HG02763 (cell line): ENCODE measurements around the gene TCEAL6.
"Not testable (repeated sequence)": the region's sequence is repeated elsewhere in the genome, so short reads cannot be mapped to it uniquely, and the experiment has no call there.

Source experiments
- ATAC-seq: cut with Tn5 transposase; IDR thresholded peaks from one replicate; pipeline ENCODE4 v1.9.1; 2021; ENCODE audit warnings: mild to moderate bottlenecking, moderate library complexity; ENCODE audit not compliant: unreplicated experiment

Gene TCEAL6

GRCh38 chrX:102142274-102142673, at the start of gene TCEAL6:
Gene TCEAL6, minus strand, starts transcription at chrX:102142481.
- ATAC-seq: not testable (repeated sequence)

DNA sequence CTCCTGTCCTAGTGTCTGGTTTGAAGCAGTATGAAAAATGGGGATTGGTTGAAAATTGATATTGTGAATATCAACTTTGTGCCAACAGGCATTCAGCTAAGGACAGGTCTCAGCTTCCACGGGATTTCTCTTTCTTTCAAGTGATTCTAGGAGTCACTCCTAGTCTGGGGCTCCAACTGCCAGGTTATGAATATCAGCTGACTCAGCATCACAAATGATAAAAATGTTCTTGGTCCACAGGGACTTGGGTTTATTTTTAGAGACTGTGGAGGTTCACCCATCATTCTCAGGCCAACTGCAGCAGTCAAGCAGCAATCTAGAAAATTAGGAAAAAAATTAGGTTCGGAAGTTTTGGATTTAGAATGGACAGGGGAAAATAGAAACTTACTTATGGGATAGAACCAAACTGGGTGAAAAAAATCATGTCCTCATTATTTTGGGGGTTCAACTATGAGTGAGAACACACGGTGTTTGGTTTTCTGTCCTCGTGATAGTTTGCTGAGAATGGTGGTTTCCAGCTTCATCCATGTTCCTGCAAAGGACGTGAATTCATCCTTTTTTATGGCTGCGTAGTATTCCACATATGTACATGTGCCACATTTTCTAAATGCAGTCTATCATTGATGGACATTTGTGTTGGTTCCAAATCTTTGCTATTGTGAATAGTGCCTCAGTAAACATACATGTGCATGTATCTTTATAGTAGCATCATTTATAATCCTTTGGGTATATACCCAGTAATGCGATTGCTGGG, 43.9 kb upstream of the TCEAL6 start:
- no peak for ATAC-seq

DNA sequence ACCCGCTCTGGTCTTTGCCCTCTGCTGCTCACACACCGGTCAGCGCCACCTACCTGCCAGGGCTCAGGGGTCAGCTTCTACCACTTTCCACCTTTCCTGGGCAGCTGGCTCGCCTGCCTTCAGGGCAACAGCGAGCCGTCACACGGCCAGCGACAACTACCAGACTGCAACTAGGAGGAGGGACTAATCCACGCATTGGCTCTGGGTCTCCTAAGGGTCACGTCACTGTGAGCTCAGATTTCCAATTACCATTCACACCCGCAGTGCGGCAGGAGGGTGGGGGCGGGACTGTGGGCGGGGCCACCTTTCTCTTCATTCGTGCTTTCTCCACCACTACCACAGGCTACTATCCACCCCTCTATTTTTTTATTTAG, 13.5 kb upstream of the TCEAL6 start, which contains the start of gene BEX5:
BEX5 (minus strand) TSS at position 172 of the 374 bp plus-strand sequence. CDS start 1,712 bp downstream, outside the sequence.
- ATAC-seq: peak; percentile 95

DNA sequence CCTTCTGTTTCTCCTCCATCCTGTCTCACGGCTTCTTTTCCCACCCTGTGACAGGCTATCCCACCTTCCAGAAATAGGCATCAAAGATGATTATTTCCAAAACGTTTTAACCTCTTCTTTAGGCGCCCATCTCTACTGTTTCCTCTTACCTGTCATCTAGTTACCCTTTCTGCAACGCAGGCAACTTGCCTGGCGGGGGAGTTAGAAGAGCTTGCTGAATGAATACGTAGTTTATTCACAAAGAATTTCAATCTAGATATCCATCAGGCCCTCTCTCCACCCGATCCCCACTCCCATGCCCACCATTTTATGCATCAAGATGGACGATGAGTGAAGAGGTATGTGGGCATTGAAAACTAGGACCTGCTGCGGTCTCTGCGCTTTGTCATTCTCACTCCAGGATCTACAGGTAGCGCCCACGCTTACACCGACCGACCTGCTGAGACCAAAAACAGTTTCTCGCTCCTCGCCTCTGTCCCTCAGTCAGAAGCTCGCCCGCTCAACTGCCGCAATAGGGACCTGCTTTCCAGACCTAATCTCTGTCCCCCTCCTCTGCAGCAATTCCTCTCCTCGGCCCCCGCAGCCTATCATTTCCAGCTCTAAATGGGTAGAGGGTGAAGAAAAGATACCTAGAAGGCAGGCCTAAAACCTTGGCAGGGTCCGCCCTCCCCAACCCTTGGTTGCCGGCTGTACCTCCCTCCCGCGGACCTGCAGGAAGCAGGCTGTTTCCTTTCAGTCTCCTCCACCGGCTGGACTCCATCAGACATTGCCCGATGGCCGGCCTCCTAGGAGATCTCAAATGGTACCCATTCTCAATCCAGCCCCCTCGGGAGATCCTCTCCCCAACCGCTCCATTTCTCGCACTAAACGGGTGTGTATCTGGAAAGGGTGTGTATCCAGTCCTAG, 12.9 kb upstream of the TCEAL6 start:
- peak; percentile 37 for ATAC-seq

DNA sequence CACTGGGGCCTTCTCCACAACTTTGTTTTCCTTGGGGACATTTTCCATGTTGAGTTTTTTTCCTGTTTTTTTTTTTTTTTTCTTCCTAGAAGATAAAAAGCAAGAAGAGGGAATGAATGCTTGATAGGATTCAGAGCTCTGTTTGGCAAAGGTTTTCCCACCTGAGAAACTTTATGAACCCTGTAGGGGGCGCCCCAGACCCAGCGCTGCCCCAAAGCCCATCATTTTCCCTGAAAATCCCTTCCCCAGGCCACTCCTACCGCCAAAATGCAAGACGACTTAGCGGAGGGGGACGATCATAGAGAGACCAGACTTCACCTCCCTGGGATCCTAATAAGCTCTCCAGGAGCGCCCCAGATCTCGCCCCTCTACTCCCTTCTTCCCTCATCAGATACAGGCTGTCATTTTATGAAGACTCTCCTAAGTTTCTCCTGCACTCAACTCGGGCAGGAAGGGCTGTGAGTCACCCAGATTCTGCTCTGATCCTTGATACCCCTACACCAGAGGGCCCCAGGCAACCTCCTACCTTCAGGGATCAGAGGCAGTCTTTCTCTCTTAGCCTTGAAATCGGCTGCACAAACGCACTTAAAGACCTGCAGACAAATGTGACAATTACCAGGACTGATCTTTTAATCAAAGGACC, 12.1 kb upstream of the TCEAL6 start:
- ATAC-seq: no peak

DNA sequence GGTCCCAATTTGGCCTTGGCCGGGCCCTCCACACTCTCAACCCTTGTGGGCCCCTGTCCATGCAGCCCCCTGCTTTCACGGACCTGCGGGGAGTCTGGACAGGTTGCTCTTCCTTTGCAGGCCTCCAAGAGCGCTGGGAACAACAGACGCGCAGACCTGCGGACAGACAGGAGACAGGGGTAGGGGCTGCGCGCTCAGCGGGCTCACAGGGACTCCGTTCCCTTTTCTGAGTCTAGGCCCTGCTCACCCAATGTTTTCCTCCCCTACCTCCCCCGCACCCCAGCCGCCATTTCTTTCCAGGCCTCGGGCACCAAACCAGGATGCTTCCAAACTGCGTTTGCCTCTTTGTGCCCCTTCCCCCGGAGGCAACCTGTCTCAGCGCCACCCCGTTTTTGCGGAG, 650 bp downstream of the TCEAL6 start:
- not testable (repeated sequence) for ATAC-seq

- ATAC-seq: not testable (repeated sequence)
Measured at GRCh38 chrX:102140876-102141275, 1.4 kb downstream of the TCEAL6 start.

GRCh38 chrX:102138064-102138463, 4.2 kb downstream of the TCEAL6 start:
- ATAC-seq: no peak

DNA sequence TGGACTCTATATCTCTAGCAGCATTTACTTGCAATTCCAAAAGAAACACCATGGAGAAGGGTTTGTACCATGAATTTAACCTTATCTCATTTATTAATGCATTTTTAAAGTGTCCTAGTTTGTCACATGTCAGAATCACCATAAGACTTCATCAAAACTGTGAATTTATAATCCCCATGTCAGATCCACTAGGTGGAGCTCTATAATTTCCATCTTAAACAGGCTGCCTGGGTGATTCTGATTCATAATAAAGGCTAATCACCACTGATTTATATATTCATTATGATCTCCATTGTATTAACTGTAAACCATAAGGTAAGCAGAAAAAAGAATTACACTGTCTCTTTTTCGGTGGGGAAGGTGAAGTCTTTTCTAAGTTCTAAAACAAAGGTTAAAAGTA, 12.8 kb downstream of the TCEAL6 start:
- no peak for ATAC-seq

- ATAC-seq: no peak
Measured at GRCh38 chrX:102126863-102127262, 15.4 kb downstream of the TCEAL6 start.

DNA sequence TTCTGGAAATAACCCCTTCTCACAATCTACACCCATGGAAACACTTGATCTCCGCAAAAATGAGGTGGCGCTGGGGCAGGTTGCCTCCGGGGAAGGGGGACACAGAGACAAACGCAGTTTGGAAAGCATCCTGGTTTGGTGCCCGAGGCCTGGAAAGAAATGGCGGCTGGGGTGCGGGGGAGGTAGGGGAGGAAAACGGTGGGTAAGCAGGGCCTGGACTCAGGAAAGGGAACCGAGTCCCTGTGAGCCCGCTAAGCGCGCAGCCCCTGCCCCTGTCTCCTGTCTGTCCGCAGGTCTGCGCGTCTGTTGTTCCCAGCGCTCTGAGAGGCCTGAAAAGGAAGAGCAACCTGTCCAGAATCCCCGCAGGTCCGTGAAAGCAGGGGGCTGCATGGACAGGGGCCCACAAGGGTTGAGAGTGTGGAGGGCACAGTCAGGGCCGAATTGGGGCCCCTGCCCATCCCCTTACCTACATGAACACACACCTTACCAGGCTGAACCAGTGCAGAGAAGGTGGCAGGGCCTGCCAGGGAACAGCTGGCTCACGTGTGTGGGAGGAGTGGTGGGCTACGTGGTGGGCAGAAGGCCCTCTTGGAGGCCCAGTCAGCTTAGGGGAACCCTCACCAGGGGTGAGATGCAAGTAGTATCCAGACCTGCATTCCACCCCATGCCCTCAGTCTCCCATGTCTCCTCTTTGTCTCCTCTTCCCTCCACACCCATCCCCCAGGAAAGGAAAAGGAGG, 16.0 kb downstream of the TCEAL6 start:
- ATAC-seq: not testable (repeated sequence)

GRCh38 chrX:102125436-102125835, 16.8 kb downstream of the TCEAL6 start, which contains the start of gene TCEAL2:
Gene TCEAL2, plus strand, starts transcription at chrX:102125679. Its CDS starts 1,152 bp downstream, at chrX:102126831.
- not testable (repeated sequence) for ATAC-seq

DNA sequence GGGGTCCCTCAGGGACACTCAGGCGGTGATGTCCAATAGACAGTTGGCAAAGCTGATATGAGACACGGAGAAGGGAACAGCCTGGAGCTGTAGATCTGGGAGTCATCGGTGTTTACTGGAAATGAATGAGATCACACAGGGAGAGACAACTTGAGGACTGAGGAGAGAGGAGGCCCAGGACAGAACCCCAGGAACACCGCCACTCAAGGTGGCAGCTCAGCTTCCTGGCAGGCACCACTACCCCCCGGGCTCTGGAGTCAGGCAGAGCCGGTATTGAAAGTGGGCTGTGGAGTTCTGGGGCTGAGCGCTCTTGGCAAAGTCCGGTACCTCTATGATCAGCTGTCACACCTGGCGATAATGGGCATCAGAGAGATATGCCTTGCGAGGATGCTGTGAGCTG, 17.3 kb downstream of the TCEAL6 start:
- ATAC-seq: not testable (repeated sequence)

DNA sequence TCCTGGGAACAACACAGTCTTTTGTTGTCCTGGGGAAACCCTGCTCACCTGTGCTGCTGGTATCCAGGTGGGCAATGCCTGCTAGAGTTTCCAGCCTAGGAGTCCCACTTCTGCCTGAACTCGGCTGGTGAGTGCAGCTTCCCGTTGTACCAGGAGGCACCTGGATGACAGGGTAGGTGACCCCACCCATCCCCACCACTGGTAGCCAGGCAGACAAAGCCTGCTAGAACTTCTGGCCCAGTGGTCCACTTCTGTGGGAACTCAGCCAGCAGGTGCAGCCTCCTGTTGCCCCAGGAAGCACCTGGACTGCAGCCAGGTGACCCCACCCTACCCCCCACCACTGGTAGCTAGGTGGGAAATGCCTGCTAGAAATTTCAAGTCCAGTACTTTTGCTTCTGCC, 26.5 kb downstream of the TCEAL6 start:
- no peak for ATAC-seq

- no peak for ATAC-seq
Measured at GRCh38 chrX:102113367-102113766, 28.9 kb downstream of the TCEAL6 start.
